DOHH2 (cell line): Measurements from ENCODE around the gene PTPRK.

ENCODE experiments used
- EZH2phosphoT487 ChIP-seq: fragments of 200-600 bp; sonication (generic); IDR thresholded peaks from 2 replicates; pipeline ENCODE4 v1.6.1; 2017; ENCODE audit warnings: borderline replicate concordance, mild to moderate bottlenecking, antibody characterized with exemption, low read length, moderate library complexity, mixed read lengths
- TF ChIP-seq, protein P1 (sequence below): fragments of 200-600 bp; sonication (generic); IDR thresholded peaks from one replicate; pipeline ENCODE4 v1.5.1; 2014; ENCODE audit warnings: antibody characterized with exemption, mild to moderate bottlenecking, low read depth, low read length; ENCODE audit not compliant: poor library complexity, severe bottlenecking

DNA sequence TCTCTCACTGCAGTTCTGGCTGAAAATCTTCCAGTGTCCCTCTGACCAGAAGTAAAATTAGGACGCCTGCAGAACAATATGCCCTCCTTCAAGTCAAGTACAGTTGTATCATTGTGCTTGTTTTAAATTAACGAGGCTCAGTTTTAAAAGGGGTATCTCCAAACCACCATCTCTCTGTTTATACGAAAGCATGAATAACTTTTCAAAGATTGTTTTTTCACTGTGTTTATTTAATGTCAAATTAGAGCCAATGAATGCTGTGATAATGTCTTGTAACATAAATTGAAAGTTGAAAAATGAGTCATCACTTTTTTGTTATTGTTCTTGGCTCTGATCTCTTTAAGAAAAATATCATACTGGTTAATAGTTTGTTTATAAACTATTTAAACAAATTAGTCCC is 388.8 kb downstream of the PTPRK start:
- TF ChIP-seq, protein P1, sequence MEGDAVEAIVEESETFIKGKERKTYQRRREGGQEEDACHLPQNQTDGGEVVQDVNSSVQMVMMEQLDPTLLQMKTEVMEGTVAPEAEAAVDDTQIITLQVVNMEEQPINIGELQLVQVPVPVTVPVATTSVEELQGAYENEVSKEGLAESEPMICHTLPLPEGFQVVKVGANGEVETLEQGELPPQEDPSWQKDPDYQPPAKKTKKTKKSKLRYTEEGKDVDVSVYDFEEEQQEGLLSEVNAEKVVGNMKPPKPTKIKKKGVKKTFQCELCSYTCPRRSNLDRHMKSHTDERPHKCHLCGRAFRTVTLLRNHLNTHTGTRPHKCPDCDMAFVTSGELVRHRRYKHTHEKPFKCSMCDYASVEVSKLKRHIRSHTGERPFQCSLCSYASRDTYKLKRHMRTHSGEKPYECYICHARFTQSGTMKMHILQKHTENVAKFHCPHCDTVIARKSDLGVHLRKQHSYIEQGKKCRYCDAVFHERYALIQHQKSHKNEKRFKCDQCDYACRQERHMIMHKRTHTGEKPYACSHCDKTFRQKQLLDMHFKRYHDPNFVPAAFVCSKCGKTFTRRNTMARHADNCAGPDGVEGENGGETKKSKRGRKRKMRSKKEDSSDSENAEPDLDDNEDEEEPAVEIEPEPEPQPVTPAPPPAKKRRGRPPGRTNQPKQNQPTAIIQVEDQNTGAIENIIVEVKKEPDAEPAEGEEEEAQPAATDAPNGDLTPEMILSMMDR, result no peak
- no peak for TF ChIP-seq EZH2phosphoT487
